Smooth muscle cell (in vitro differentiated cells): Measurements from ENCODE around the gene INTS11. TPM values are rescaled to one million over a fixed set of nuclear protein-coding genes. Genes with fewer than 3 reads are reported as not detected.

Source experiments
- DNase-seq: peaks from one replicate; lab custom pipeline; 2025; ENCODE audit not compliant: unreplicated experiment; lab: John Stamatoyannopoulos, UW
- H2AFZ ChIP-seq: fragments of 200-600 bp; sonication (generic); 2 replicates; pipeline ENCODE4 v1.6.0; 2016; ENCODE audit warnings: antibody characterized with exemption, low read depth, mild to moderate bottlenecking
- H3F3A ChIP-seq: fragments of 200-600 bp; sonication (generic); 2 replicates; pipeline ENCODE4 v1.6.0; 2017; ENCODE audit warnings: antibody characterized with exemption, low read depth
- H3K27ac ChIP-seq: fragments of 200-600 bp; sonication (generic); 2 replicates; pipeline ENCODE4 v1.5.1; 2016; ENCODE audit warnings: low read depth, mild to moderate bottlenecking
- H3K27me3 ChIP-seq: fragments of 200-600 bp; sonication (generic); 2 replicates; pipeline ENCODE4 v1.6.1; 2016; ENCODE audit warnings: low read depth, mild to moderate bottlenecking
- H3K36me3 ChIP-seq: fragments of 200-600 bp; sonication (generic); 2 replicates; pipeline ENCODE4 v1.5.1; 2016; ENCODE audit warnings: low read depth
- H3K4me1 ChIP-seq: fragments of 200-600 bp; sonication (generic); 2 replicates; pipeline ENCODE4 v1.5.1; 2016; ENCODE audit warnings: low read depth
- H3K4me2 ChIP-seq: fragments of 200-600 bp; sonication (generic); 2 replicates; pipeline ENCODE4 v1.6.0; 2016; ENCODE audit warnings: mild to moderate bottlenecking
- H3K4me3 ChIP-seq: fragments of 200-600 bp; sonication (generic); 2 replicates; pipeline ENCODE4 v1.5.1; 2016; ENCODE audit warnings: mild to moderate bottlenecking
- H3K79me2 ChIP-seq: fragments of 200-600 bp; sonication (generic); 2 replicates; pipeline ENCODE4 v1.6.0; 2016; ENCODE audit warnings: low read depth, mild to moderate bottlenecking
- H3K9ac ChIP-seq: fragments of 200-600 bp; sonication (generic); 2 replicates; pipeline ENCODE4 v1.6.0; 2016; ENCODE audit warnings: low read depth
- H3K9me3 ChIP-seq: fragments of 200-600 bp; sonication (generic); replicated peaks from 2 replicates; pipeline ENCODE4 v1.5.1; 2016; ENCODE audit warnings: low read depth
- H4K20me1 ChIP-seq: fragments of 200-600 bp; sonication (generic); 2 replicates; pipeline ENCODE4 v1.6.0; 2016; ENCODE audit warnings: low read depth
- WGBS: methylation state at CpG from one replicate; pipeline ENCODE4 v1.1.7; 2016; ENCODE audit warnings: low lambda C conversion rate; 5-methylcytosine and 5-hydroxymethylcytosine counted together
- polyA plus RNA-seq: library from polyadenylated mRNA; unstranded; fragments of >200 nt; fragmentation: Nextera tagmentation; extraction: Ambion mirVana; gene quantifications from 2 replicates; pipeline ENCODE4 v1.2.1, GENCODE V29; 2016
- total RNA-seq: library from RNA; depleted of rRNA; stranded (reverse); fragments of >200 nt; gene quantifications from 2 replicates; pipeline ENCODE4 v1.2.3, GENCODE V29; 2014
- TF ChIP-seq, protein P1 (sequence below): fragments of 200-600 bp; sonication (generic); IDR thresholded peaks from 2 replicates; pipeline ENCODE4 v1.5.1; 2017; ENCODE audit warnings: borderline replicate concordance, mild to moderate bottlenecking, antibody characterized with exemption; ENCODE audit not compliant: insufficient read depth, poor library complexity, severe bottlenecking

The INTS11 gene
- total and polyA plus RNA-seq, 2 experiments from 2014 or later, result 48.5 to 63.1 TPM

DNA sequence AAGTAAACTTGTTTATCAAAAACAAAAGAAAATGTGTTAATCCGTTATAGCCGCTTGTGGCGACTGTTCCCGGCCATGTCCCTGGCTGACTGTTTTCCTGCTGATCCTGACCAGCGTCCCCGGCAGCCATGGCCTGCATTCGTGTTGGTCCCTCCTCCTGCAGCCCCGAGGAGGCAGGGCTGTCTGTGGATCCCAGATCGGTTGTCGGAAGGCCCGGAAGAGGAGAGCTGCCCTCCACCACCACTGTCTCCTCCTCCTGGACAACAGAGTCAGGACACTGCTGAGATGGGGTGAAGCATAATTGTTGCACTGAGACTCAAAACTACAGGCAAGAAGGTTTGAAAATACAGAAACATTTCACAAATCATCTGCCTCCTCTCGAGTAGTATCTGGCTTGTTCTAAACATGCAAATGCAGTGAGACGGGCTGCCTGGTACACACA lies 37.5 kb upstream of the INTS11 start:
- Histone ChIP-seq H3K4me1 (peaks cover 31% of the 10 kb centered on the region), H3K27ac (peak overlapping the region; percentile 96), H3F3A (peaks cover 17% of the 10 kb centered on the region), H3K9ac (peak overlapping the region; percentile 53), H3K9me3 (no peaks in the 10 kb centered on the region), H3K4me2 (peak overlapping the region; percentile 79), H4K20me1 (peaks cover 7% of the 10 kb centered on the region), H3K27me3 (no peaks in the 10 kb centered on the region), H3K79me2 (peaks cover 10% of the 10 kb centered on the region), H2AFZ (no peak overlapping the region), H3K36me3 (no peaks in the 10 kb centered on the region), H3K4me3 (peak overlapping the region; percentile 15)
- TF ChIP-seq, protein P1, sequence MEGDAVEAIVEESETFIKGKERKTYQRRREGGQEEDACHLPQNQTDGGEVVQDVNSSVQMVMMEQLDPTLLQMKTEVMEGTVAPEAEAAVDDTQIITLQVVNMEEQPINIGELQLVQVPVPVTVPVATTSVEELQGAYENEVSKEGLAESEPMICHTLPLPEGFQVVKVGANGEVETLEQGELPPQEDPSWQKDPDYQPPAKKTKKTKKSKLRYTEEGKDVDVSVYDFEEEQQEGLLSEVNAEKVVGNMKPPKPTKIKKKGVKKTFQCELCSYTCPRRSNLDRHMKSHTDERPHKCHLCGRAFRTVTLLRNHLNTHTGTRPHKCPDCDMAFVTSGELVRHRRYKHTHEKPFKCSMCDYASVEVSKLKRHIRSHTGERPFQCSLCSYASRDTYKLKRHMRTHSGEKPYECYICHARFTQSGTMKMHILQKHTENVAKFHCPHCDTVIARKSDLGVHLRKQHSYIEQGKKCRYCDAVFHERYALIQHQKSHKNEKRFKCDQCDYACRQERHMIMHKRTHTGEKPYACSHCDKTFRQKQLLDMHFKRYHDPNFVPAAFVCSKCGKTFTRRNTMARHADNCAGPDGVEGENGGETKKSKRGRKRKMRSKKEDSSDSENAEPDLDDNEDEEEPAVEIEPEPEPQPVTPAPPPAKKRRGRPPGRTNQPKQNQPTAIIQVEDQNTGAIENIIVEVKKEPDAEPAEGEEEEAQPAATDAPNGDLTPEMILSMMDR, result no peak
- DNase-seq, result peak; percentile 27
- 14% methylated on average over 13 of the region's 13 CpGs for WGBS

DNA sequence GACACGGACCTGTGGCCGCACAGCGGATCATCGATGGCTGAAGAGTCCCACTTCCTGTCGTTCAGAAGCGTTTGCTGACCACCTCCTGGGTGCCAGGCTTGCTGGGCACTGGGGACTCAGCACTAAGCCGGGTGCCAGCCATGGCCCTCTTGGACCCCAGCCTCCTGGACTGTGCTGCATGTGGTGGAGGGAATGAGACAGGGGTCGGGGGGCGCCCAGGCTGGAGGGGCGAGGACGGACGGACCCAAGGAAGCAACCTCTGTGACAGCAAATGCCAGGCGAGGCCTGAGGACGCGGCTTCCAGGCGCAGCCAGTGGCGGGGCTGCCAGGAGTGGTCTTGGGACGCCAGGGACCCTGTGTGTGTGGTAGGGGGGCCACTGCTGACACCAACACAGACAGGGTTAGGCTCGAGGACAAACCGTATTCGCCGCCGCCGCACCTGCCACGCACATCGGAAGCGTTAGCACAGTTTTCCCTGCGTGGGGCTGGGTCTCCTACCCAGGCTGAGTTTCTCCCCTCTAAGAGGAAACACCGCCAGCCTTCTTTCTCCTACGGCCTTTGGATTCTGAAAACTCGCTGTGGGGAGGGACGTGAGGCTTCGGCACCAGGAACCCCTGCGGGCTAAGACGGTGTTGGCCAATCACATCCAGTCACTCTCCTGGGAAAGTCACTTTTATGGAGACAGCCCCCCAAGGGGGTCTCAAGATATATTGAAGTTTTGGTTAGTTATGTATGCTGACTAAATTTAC lies 36.9 kb upstream of the INTS11 start:
- Histone ChIP-seq H3K9ac (peak overlapping the region; percentile 53), H3K4me2 (peak overlapping the region; percentile 79), H3K27me3 (no peaks in the 10 kb centered on the region), H3F3A (peaks cover 17% of the 10 kb centered on the region), H3K4me3 (peak overlapping the region; percentile 15), H3K79me2 (peaks cover 16% of the 10 kb centered on the region), H2AFZ (no peak overlapping the region), H3K4me1 (peaks cover 36% of the 10 kb centered on the region), H3K9me3 (no peaks in the 10 kb centered on the region), H4K20me1 (peaks cover 13% of the 10 kb centered on the region), H3K36me3 (no peaks in the 10 kb centered on the region), H3K27ac (peak overlapping the region; percentile 96)
- WGBS, result 85% methylated on average over 34 of the region's 35 CpGs
- DNase-seq, result no peak
- TF ChIP-seq, protein P1, result no peak

DNA sequence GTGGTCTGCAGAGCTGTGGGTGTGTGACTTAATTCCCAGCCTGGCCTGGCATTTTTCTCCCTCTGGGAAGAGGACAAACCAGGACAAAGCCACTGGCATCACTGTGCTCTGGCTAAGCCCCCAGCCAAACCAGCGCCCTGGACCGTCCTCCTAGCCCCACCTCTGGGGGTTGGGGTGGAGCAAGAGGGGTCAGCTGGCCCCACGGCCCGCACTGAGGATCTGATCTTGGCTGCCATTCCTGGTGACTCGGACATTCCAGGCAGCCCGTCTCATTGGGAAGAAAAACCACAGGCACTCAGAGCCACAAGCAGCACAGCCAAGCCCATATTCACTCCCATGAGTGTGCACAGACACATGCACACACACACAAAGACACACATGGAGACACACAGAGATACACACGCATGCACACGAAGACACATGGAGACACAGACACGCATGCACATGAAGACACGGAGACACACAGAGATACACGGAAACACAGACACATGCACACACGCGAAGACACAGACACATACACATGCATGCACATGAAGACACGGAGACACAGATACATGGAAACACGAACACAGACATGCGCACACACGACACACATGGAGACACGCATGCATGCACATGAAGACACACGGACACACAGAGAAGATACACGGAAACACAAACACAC lies 36.2 kb upstream of the INTS11 start:
- H4K20me1 ChIP-seq, result peaks cover 21% of the 10 kb centered on the region
- DNase-seq, result peak; percentile 51
- no peak overlapping the region for H3K4me3 ChIP-seq
- peaks cover 37% of the 10 kb centered on the region for H3K4me1 ChIP-seq
- WGBS, result 64% methylated on average over 20 of the region's 20 CpGs
- H2AFZ ChIP-seq, result no peak overlapping the region
- H3K36me3 ChIP-seq, result no peaks in the 10 kb centered on the region
- no peaks in the 10 kb centered on the region for H3K27me3 ChIP-seq
- peaks cover 17% of the 10 kb centered on the region for H3F3A ChIP-seq
- no peaks in the 10 kb centered on the region for H3K9me3 ChIP-seq
- H3K27ac ChIP-seq, result peak overlapping the region; percentile 96
- TF ChIP-seq, protein P1, result no peak
- peak overlapping the region; percentile 53 for H3K9ac ChIP-seq
- H3K4me2 ChIP-seq, result peak overlapping the region; percentile 92
- peaks cover 23% of the 10 kb centered on the region for H3K79me2 ChIP-seq
